Psoas muscle (tissue), 8 donors: ENCODE data around the gene DDX25. TPM values are rescaled to one million over a fixed set of nuclear protein-coding genes. Genes with fewer than 3 reads are reported as not detected.

Experiments used
- ATAC-seq, 4 donors: fragments of 200-7000 bp; cut with Tn5 transposase; one replicate each; pipeline ENCODE4 v1.9.1; 2020; ENCODE audit warnings: moderate library complexity in 3 of 4, mild to moderate bottlenecking in 2 of 4
- DNase-seq, 2 donors: peaks; one replicate each; pipeline ENCODE4 v3.0.0-alpha.2; 2020
- H3K27ac ChIP-seq: fragments of 200-600 bp; one replicate; pipeline ENCODE4 v1.8.0; 2022
- H3K27me3 ChIP-seq, 3 donors: fragments of 200-600 bp in 1 of 3; one replicate each; pipeline versions ENCODE4 v1.6.1 to v1.8.0; 2013 to 2022; ENCODE audit warnings: low read length in 2 of 3, mild to moderate bottlenecking in 2 of 3, moderate library complexity in 1 of 3; ENCODE audit not compliant: insufficient read depth in 3 of 3
- H3K36me3 ChIP-seq, 2 donors: fragments of 200-600 bp in 1 of 2; one replicate each; pipeline versions ENCODE4 v1.6.1 to v1.8.0; 2013 to 2022; ENCODE audit warnings: low read depth in 1 of 2, mild to moderate bottlenecking in 1 of 2, moderate library complexity in 1 of 2; ENCODE audit not compliant: insufficient read depth in 1 of 2
- H3K4me1 ChIP-seq: fragments of 200-600 bp; one replicate; pipeline ENCODE4 v1.8.0; 2022
- H3K4me3 ChIP-seq: fragments of 200-600 bp; one replicate; pipeline ENCODE4 v1.8.0; 2022; ENCODE audit warnings: mild to moderate bottlenecking
- H3K9me3 ChIP-seq: fragments of 200-600 bp; one replicate; pipeline ENCODE4 v1.8.0; 2022
- CTCF ChIP-seq: fragments of 200-600 bp; IDR thresholded peaks from one replicate; pipeline ENCODE4 v1.8.0; 2022; ENCODE audit warnings: antibody characterized with exemption
- WGBS, 3 donors: extraction: QIAGEN DNeasy Blood & Tissue Kit; methylation state at CpG; one replicate each; pipeline versions ENCODE4 v1.1.6 to v1.1.7; 2013; 5-methylcytosine and 5-hydroxymethylcytosine counted together
- intact Hi-C, 2 donors: fragments of 100-400 bp; cut with DNase I; formaldehyde crosslinking; loops; one replicate each; pipeline versions ENCODE4 v1.11.0 to v1.14.2; 2022
- polyA plus RNA-seq, 3 donors: library from polyadenylated mRNA; stranded (reverse); fragments of 200-250 nt; gene quantifications; one replicate each; pipeline ENCODE4 v1.2.3, GENCODE V29; 2013
- total RNA-seq, 4 donors: library from RNA; stranded (reverse); fragmentation: NEBNext Ultra II Directional in 2 of 4; extraction: Animal tissue kit (Norgen Biotek cat#: 25700) in 2 of 4; gene quantifications; one replicate each; pipeline versions ENCODE4 v1.2.1 to v1.2.4, GENCODE V29; 2021 to 2023
- donor health status: healthy with polysubstance abuse.
- donor health status: DM: no; HTN: no; CAD: no; lungs with moderate emphysema.
- donor health status: Bipolar disorder and iron deficiency.
- donor health status: healthy.
- donor health status: DM: yes; HTN: yes; CAD: no.
- donor health status: DM: no; HTN: no; CAD: no.
- donor health status: DM: no; HTN: no; CAD: no.
- donor health status: DM: yes; HTN: yes; CAD: no.

The DDX25 gene
- total and polyA plus RNA-seq, 7 donors = 0.01 TPM; not detected in 6

GRCh38 chr11:125948278-125949051, 44.2 kb downstream of the DDX25 start:
- H3K9me3 ChIP-seq = no peaks in the 10 kb centered on the region
- H3K4me1 ChIP-seq = no peaks in the 10 kb centered on the region
- TF ChIP-seq CTCF = no peak
- H3K27ac ChIP-seq = no peak overlapping the region
- H3K4me3 ChIP-seq = no peak overlapping the region
- no peaks in the 10 kb centered on the region for H3K36me3 ChIP-seq
- DNase-seq = no peak
- no peaks in the 10 kb centered on the region for H3K27me3 ChIP-seq
- intact Hi-C loops = loop anchor here in 1 of 2 donors (10.0 kb wide), 2 partner anchors 116 to 166 kb away; partner anchors contain the start of gene CDON
- ATAC-seq = no peak
- WGBS, 3 donors = 84 to 90% (median 88%) methylated on average over 23 of the region's 23 CpGs

- Histone ChIP-seq H3K4me3 (no peak overlapping the region), H3K9me3 (no peaks in the 10 kb centered on the region), H3K27ac (no peak overlapping the region), H3K4me1 (no peaks in the 10 kb centered on the region), H3K27me3 (no peaks in the 10 kb centered on the region), H3K36me3 (no peaks in the 10 kb centered on the region)
- no peak for TF ChIP-seq CTCF
- 91 to 95% (median 92%) methylated on average over 22 of the region's 22 CpGs for WGBS, 3 donors
- DNase-seq (no peak), ATAC-seq (no peak)
- intact Hi-C loops = loop anchor here in 1 of 2 donors (10.0 kb wide), 2 partner anchors 115 to 165 kb away; partner anchors contain the start of gene CDON
Measured at GRCh38 chr11:125949271-125950177, 45.2 kb downstream of the DDX25 start.

- DNase-seq (no peak), ATAC-seq (no peak)
- intact Hi-C loops = no loop called here
- Histone ChIP-seq H3K36me3 (no peaks in the 10 kb centered on the region), H3K27me3 (no peaks in the 10 kb centered on the region), H3K9me3 (no peaks in the 10 kb centered on the region), H3K4me1 (no peaks in the 10 kb centered on the region), H3K27ac (no peak overlapping the region), H3K4me3 (no peak overlapping the region)
- TF ChIP-seq CTCF = no peak
- WGBS, 3 donors = 93 to 95% (median 95%) methylated on average over 11 of the region's 11 CpGs
Measured at GRCh38 chr11:125950178-125950490, 45.8 kb downstream of the DDX25 start.

GRCh38 chr11:125950696-125951651, 46.7 kb downstream of the DDX25 start:
- intact Hi-C loops = no loop called here
- Histone ChIP-seq H3K9me3 (no peaks in the 10 kb centered on the region), H3K4me3 (no peak overlapping the region), H3K27ac (no peak overlapping the region), H3K36me3 (no peaks in the 10 kb centered on the region), H3K27me3 (no peaks in the 10 kb centered on the region), H3K4me1 (no peaks in the 10 kb centered on the region)
- WGBS, 3 donors = 52 to 60% (median 57%) methylated on average over 11 to 15 of the region's 15 CpGs
- no peak for TF ChIP-seq CTCF
- peak; percentile 33 to 62 (median 42) for ATAC-seq
- peak; percentile 41 to 64 for DNase-seq
